GM18508 (cell line): Measurements from ENCODE around the gene SLC34A2.
"Not testable (repeated sequence)": the region's sequence is repeated elsewhere in the genome, so short reads cannot be mapped to it uniquely, and the experiment has no call there.

Experiments
- ATAC-seq: cut with Tn5 transposase; IDR thresholded peaks from one replicate; pipeline ENCODE4 v1.9.1; 2021; ENCODE audit warnings: moderate number of reproducible peaks; ENCODE audit not compliant: insufficient read depth, unreplicated experiment

The SLC34A2 gene, protein sequence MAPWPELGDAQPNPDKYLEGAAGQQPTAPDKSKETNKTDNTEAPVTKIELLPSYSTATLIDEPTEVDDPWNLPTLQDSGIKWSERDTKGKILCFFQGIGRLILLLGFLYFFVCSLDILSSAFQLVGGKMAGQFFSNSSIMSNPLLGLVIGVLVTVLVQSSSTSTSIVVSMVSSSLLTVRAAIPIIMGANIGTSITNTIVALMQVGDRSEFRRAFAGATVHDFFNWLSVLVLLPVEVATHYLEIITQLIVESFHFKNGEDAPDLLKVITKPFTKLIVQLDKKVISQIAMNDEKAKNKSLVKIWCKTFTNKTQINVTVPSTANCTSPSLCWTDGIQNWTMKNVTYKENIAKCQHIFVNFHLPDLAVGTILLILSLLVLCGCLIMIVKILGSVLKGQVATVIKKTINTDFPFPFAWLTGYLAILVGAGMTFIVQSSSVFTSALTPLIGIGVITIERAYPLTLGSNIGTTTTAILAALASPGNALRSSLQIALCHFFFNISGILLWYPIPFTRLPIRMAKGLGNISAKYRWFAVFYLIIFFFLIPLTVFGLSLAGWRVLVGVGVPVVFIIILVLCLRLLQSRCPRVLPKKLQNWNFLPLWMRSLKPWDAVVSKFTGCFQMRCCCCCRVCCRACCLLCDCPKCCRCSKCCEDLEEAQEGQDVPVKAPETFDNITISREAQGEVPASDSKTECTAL

GRCh38 chr4:25654971-25655963 is at the start of gene SLC34A2:
SLC34A2 (plus strand) TSS chr4:25655851; CDS start chr4:25662501, 6,650 bp downstream.
- no peak for ATAC-seq

DNA sequence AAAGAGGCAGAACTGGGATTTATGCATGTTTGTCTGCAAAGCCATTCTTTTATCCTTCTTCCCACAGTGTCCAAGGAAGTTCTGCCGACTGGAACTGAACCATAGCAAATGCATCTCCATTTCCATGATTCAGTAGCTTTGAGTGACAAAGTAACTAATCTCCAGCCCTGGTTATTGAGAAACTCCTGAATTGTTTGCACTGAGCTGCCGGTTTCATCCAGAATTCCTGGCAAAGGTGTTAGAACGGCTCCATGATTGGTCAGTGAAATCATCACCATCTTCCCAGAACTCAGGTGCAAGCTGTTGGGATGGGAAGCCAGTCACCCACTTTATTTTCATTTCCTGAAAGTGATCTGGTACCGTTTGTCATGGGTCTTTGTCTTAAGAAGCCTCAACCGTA is 47.0 kb upstream of the SLC34A2 start:
- ATAC-seq, result no peak

GRCh38 chr4:25609976-25610375 is 45.7 kb upstream of the SLC34A2 start:
- no peak for ATAC-seq

DNA sequence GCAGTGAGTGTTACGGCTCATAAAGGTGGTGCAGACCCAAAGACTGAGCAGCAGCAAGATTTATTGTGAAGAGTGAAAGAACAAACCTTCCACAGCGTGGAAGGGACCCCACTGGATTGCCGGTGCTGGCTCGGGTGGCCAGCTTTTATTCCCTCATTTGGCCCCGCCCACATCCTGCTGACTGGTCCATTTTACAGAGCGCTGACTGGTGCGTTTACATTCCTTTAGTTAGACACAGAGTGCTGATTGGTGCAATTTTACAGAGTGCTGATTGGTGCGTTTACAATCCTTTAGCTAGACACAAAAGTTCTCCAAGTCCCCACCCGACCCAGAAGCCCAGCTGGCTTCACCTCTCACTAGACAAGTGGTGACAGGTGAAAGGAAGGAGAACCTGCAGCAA is 42.0 kb upstream of the SLC34A2 start:
- not testable (repeated sequence) for ATAC-seq

GRCh38 chr4:25614807-25615206 is 40.8 kb upstream of the SLC34A2 start:
- no peak for ATAC-seq

DNA sequence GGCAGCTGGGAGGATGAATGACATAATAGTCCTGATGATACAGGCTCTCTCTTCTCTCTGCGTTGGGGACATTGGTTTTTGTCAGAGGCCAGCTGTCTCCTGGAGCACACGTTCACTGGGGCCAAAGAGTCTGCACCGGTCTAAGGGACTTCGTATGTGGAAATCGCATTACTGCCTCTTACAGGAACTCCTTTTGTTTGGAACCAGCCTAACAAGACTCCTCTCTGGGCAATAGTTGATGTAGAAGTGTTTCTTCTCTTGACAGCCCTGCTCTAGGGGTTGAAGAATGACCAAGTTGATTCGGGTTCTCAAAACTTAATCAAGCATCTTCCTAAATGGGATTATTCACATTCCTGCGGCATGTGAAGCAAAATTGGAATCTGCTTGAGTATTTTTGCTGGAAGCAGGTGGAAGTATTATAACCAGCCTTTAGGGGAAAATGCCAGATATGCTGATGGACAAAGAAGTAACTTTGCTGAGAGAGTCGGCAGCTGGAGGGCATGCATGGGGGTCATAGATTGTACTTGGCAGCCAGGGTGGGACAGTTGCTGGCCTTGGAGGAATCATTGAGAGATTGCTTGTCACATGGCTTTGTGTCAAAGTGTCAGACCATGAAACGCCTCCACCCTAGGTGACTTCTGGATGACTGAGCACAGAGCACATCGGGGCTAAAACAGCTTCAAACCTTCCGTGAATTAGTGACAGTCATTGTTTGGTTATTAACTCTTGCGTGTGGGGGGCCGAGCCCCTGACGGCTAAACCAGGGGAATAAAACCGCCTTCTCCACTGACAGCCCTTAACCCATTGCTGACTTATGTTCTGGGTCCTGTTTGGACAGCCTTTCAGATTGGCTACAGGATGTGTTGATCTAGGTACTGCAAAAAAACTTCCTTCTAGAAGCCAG is 34.4 kb upstream of the SLC34A2 start:
- ATAC-seq, result no peak

DNA sequence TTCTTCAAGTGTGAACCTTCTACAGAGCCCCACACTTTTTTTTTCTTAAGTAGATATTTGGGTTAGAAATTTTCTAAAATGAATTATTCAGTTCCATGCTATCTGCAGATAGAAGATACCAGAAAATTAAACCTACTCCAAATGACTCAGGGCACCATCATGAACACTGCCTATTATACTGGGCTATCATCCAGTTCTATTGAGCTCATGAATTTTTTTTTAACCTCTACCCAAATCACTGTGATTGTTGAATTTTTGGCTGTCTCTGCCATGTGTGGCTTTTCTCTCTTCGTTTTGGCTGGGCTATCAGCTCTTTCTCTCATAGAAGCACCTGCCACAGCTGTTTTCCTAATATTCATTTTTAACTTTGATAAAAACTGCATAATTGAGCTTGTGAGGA is 31.0 kb upstream of the SLC34A2 start:
- ATAC-seq, result no peak

GRCh38 chr4:25628451-25628850 is 27.2 kb upstream of the SLC34A2 start:
- no peak for ATAC-seq

GRCh38 chr4:25632135-25632534 is 23.5 kb upstream of the SLC34A2 start:
- no peak for ATAC-seq

DNA sequence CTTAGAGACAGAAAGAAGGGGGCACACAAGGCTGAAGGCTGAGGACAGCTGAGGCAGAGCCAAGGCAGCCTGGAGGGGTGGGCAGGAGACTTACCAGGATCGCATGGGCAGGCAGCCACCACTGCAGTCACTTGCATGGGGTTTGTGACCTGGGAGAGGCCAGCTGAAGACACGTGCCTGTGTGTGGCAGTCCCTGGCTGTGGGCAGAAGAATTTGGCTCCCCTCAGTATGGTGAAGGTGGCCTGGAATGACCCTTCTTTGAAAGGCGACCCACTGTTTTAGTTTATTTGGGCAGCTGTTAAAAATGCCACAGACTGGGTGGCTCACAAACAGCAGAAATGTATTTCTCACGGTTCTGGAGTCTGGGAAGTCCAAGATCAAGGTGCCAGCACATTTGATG is 22.1 kb upstream of the SLC34A2 start:
- no peak for ATAC-seq

- no peak for ATAC-seq
Observed at GRCh38 chr4:25635501-25635900, 20.1 kb upstream of the SLC34A2 start.

GRCh38 chr4:25637581-25638220 is 17.9 kb upstream of the SLC34A2 start:
- ATAC-seq, result no peak

DNA sequence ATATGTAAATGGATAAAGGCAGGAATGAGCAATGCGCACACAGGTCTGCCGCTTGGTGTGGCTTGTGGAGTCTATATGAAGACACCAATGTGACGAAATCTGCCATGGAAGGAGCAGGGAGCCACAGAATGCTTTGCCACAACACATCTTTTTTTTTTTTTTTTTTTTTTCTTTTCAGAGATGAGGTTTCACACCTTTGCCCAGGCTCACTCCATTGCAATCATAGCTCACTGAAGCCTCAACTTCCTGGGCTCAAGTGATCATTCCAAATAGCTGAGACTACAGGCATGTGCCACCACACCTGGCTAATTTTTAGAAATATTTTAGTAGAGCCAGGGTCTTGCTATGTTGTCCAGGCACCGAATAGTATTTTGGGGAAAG is 17.4 kb upstream of the SLC34A2 start:
- ATAC-seq, result no peak

- no peak for ATAC-seq
Observed at GRCh38 chr4:25638806-25639205, 16.8 kb upstream of the SLC34A2 start.

DNA sequence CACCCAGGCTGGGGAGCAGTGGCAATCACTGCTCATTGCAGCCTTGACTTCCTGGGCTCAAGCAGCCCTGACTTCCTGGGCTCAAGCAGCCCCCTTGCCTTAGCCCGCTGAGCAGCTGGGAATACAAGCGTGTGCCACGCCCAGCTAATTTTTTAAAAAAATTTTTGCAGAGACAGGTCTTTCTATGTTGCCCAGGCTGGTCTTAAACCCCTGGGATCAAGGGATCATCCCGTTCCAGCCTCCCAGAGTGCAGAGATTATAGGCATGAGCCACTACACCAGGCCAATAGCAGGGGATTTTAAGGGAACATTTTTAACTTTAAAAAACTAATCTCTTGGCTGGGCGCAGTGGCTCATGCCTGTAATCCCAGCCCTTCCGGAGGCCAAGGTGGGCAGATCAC is 5.3 kb upstream of the SLC34A2 start:
- ATAC-seq, result no peak

DNA sequence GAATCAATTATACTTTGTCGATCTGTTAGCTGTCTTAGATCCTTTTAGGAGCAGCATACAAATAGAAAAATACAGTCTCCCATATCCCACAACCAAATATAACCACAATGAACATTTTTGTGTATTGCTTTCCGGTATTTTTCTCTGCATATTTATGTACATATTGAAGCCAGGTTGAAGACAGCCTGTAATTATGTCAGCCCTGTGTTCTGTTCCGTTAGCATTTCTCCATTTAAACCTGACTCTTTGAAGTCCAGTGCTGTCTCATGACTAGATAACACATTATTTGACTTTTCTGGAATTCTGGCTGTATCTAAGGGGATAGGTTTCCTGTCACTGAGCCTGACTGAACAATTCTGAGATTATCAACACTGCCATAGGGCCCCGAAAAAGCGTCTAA is 4.0 kb upstream of the SLC34A2 start:
- ATAC-seq, result no peak

DNA sequence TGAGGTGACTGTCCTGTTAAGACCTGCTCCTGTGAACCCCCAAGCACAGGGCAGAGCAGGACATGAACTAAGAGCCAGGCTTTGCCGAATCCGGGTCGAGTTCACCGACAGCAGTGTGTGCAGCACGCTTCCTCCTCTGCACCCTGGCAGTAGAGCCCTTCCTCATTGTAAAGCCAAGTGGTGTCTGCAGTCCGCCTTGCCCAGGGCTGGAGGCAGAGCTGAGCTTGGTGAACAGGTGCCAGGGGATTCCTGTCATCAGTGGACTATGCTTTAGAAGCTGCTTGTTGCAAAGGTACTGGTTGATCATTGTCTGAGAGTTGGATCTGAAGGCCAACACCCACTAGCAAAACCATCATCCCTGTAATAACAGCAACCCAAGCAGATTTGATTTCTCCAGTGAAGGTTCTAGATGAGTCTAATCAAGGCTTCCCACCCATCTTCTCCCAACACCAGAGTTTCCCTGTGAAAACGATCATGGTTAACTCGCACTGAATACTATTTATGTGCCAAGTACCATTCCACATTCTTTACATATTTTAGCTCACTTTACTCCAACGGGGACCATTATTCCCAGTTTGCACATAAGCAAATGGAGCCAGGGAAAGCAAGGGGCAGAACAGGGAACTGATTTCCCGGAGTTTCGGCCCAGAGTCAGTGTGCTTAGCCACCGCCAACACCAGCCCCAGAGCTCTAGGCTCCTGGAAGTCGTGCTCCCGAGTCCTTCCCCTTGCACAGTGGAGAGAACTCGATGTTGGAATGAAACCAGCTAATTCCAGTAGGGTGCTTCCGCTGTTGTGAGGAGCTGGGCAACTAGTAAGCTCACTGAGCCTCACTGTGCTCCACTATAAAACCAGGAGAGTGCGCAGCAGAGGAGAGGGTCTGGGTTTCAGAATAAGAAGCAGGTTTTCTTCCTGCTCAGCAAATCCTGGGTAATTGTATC is 1.4 kb upstream of the SLC34A2 start:
- no peak for ATAC-seq

- no peak for ATAC-seq
Observed at GRCh38 chr4:25656031-25656430, 380 bp downstream of the SLC34A2 start.
